ENCODE data around the gene SORBS1. TPM values are rescaled to one million over a fixed set of nuclear protein-coding genes. Genes with fewer than 3 reads are reported as not detected.

The SORBS1 gene
- total RNA-seq, 1 experiment from 2014 or later = 5.4 TPM

DNA sequence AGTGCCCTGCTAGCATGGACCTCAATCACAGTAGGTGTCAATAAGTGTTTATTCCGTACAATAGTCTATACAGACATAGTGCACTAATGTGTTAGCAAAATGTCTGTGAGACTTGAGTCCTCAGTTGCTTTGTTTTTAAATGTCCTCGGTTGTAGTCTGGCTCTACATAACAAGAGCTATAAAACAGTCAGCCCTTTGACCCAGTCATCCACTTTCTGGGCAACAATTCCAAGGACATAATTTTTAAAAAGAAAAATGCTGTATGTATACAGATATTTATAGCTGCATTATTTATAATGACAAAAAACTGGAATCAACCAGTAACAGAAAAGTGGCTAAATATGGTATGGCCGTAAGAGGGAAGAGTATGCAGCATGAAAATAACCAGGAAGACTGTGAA is 267.5 kb downstream of the SORBS1 start:
- no peak for DNase-seq (ENCODE audit: low read depth)

DNA sequence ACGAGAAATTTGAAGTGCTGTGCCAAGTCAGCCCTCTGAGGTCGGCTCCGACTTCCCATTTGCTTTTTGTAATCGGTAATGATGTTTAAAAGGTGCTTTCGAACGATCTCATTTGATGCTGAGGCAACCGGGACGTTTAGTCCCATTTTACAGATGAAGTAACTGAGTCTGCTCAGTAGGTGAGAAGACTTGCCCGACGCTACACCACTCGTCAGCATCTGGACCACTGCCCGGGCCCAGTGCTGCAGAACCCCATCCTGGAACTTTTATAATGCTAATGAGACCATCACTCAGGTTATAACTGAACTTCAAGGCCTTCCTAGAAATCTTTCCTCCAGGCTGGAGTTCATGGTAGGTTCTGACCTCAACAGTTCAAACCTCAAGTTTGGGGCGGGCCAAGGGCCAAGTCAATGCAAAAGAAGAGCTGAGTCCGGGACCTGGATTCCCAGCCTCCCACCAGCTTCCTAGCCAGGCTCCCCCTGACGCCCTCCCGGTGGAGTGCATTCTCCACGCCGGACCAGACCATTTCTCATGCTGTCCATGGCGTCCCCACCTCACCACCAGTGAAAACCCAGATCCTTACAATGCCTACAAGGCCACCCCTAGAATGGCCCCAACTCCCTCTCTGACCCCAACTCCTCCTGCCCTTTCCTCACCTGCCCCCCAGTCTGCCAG is 269.7 kb downstream of the SORBS1 start:
- no peak for DNase-seq (ENCODE audit: low read depth)

DNA sequence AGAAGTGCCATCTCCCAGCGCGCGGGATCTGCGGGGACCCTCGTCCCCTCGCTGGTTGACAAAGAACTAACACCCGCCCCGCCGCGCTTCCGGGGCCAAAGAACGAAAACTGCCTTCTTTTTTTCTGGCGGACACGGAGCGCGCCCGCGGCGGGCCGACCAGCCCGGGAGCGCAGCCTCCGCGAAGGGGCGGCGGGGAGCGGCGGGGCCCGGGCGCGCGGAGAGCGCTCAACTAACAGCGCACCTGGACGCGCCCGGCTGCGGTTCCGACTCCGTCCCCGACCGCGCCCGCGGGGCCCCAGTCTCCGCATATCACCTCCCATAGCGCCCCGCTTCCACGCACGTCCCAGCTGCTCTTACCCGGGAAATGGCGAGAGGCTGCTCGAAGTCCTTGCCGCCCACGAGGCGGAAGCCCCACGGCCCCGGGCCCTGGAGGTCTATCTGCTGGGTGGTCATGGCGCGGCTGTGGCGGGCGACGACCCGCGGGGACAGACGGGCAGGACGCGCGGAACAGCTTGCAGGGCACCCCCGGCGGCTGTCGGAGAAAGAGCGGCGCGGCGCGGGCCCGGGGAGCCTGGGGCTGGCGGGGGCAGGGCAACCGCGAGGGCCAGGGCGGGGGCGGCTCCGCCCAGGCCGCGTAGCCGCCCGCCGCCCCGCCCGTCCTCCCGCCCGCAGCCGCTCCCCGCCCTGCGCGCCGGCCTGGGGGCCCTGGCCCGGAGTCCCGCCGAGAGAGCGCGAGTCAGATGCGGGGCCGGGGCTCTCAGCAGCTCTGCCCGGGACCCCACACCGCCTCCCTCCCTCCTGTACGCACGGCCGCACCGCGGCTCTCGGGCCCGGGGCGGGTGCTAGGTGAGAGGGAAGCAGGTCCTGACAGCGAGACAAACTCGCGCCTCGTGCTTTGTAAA is 270.5 kb downstream of the SORBS1 start, which contains the start of gene PDLIM1:
Gene PDLIM1, minus strand, starts transcription at position 543 of the 904 bp plus-strand sequence. Its CDS starts 88 bp downstream, at position 455.
- peak; percentile 73 for DNase-seq (ENCODE audit: low read depth)

DNA sequence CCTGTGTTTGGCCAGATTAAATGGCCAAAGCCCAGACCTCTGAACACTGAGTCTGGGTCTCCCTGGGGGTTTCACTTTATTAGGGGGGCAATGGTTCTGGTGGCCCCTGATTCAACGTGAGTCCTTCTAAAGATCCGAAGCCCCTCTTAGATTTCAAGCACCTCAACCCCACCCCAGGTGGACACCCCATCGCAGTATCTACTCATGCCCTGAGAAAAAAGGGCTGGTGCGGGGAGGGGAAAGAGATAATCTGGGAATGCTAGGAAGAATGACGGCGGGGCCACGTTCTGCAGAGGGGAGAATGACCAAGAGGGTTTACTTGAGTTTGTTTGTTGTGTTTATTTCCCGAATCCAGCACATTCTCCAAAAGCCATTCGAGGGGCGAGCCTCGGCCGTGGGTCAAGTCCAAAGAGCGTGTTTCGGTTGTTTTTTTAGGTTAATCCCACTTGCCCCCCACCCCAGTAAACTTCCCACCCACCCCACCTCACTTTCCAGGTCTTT is 271.2 kb downstream of the SORBS1 start:
- no peak for DNase-seq (ENCODE audit: low read depth)

DNA sequence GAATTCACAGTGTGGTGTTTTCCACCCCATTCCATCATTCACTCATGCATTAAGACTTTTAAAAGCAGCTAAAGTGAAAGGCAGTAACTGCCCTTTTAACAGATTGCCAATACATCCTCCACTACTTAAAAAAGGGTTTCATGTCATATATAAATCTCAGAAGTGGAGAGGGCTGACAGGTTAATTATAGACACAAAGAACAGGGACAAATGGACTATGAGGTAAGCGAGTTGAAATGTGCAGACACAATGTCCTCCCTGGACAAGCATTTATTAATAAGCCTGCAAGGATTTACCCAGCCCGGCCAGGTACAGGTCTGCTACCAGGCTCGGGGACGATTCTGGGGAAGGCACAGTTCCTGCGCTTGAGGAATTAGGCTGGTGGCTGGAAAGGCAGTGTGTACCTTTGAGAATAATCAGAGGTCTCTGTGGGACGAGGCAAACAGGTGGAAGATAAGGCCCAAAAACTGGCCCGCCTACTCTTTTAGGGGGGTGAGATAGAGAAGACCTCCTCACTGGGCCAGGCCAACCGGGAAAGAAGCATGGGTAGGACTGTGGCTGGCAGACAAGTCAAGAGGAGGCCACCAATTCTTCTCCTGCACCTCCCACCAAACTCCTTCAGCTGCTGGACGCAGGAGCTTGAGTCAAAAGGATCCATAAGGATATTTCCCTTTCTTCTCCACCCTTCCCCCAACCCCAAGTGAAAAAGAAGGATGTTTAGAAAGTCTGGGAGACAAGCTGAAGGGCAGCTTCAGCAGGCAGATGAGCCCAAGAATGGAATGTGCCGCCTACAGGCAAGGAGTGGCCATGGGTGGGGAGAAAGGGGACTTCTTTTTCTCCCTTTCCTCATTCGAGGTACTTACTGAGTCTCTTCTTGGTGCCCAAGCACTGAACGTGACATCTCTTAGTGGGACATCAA is 271.9 kb downstream of the SORBS1 start:
- peak; percentile 44 for DNase-seq (ENCODE audit: low read depth)

DNA sequence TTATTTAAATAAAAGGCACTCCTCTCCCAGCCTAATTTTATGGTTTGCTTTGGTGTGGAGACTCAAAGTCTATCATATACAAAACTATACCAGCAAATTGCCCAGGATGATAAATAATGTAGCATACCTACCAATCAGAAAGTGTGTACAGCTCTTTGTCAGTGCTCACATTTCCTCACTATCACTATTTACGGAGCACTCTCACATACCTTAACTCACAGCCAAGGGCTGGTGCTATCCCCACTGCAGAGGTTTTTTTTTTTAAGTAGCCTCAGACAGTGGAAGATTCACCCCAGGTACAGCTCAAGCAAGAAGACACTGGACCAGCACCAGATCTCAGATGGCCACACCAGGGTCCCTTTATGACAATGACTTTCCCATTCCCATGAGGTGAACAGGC is 272.9 kb downstream of the SORBS1 start:
- no peak for DNase-seq (ENCODE audit: low read depth)

DNA sequence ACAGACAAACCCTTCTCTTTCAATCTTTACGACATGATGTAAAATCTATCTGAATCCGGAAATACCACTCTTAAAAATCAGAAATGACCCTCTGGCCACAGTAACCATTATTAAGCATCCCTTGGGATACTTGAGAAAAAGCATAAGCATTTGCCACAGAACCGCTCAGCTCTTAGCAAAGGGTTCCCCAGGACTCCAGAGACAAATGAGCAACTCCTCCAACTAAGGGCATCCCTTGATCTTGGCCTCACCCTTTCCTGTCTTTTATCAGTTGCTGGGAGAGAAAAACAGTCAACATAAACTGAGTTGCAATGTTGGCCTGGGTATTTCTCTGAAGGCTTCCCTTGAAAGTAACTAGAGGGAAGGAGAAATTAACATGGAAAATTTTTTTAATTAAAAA is 273.9 kb downstream of the SORBS1 start:
- DNase-seq (ENCODE audit: low read depth) = no peak

DNA sequence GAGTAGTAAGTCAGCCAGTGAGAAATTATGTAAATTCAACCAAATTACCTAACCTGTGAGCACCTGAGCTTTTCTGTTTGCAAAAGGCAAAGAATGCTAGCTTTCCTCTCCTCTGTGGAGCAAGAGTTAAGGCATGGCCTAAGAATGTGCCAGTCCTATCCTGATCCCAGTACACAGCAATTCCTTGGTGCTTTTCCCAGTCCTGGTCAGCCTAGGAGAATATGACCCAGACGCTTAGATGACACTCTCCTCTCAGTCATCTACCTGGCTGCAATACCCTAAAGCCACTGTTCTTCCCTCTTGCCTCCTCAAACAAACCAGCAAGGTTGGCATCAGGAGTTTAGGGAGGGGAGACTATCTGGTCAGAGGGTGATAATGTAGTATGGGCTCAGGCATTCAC is 274.5 kb downstream of the SORBS1 start:
- no peak for DNase-seq (ENCODE audit: low read depth)

DNA sequence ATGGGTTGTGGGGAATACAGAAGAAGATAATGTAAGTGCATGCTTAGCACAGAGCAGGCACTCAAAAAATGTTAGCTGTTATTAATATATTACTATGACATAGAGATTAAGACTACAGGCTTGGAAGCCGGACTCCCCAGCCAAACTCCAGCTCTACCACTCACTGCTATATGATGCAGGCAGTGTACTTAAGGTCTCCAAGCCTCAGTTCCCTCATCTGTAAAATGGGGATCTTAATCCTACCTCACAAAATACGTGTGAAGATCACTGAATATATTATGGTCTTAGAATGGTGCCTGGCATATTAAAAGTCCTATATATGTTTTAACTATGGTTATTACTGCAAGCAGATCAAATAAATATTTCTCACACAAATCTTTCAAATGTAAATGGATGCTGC is 275.6 kb downstream of the SORBS1 start:
- no peak for DNase-seq (ENCODE audit: low read depth)

DNA sequence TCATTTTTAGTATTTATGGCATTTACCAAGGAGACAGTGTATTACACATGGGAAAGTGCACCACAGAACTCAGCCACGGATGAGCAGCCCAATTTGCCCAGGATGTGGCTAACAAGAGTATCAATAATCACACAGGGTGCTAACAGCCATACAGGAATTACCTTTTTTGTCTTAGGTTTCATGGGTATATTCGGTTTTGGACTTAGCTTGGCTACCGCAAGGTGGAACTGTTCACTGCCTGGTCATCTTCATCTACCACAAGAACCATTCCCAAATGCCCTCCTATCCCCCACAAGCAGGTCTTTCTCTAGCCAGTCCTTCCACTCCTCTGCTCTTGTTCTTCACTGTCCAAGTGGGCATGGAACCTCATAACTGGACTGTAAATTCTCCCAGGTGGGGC is 276.4 kb downstream of the SORBS1 start:
- DNase-seq (ENCODE audit: low read depth) = no peak

DNA sequence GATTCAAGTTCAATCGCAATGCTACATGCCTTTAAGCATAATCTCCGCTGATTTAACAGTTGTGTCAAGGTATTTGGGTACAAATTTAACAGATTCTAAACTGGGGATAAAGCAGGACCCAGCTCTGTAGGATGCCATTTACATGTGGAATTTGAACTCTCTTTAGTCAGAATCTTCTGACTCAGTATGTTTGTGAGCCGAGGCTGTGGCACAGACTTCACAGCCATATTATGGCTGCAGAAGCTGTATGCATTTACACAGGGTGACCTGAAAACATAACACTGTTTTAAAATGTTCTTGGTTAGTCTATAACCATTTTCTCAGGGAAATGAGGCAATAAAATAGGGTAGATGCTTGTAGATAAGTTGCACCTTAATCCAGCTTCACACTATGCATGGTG is 279.1 kb downstream of the SORBS1 start:
- no peak for DNase-seq (ENCODE audit: low read depth)

DNA sequence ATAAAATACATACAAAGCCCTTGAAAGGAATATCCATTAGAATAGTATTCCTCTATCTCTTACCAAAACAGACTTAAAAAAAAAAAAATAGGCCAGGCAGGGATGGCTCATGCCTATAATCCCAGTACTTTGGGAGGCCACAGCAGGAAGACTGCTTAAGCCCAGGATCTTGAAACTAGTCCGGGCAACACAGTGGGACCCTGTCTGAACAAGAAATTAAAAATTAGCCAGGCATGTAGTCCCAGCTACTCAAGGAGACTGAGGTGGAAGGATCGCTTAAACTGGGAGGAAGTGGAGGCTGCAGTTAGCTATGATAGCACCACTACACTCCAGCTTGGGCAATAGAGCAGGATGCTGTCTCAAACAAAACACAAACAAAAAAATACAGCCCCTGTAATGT is 280.0 kb downstream of the SORBS1 start:
- no peak for DNase-seq (ENCODE audit: low read depth)

DNA sequence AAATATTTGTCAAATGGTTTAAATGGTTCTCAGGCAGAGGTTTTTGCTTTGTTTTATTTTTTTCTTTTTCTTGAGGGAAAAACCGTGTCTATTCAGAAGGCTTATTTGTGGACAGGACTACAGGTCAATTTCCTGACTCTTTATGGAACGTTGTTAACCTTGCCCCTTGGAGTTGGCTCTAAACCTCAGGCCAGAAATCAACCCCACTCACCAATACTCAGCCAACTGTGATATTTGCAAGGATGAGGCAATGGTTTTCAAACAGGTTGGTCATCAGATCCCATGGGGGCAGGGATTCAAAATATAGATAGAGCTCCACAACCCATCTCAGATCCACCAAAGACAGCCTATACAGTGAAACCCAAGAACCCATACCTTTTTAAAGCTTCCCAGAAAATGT is 280.5 kb downstream of the SORBS1 start:
- DNase-seq (ENCODE audit: low read depth) = no peak

DNA sequence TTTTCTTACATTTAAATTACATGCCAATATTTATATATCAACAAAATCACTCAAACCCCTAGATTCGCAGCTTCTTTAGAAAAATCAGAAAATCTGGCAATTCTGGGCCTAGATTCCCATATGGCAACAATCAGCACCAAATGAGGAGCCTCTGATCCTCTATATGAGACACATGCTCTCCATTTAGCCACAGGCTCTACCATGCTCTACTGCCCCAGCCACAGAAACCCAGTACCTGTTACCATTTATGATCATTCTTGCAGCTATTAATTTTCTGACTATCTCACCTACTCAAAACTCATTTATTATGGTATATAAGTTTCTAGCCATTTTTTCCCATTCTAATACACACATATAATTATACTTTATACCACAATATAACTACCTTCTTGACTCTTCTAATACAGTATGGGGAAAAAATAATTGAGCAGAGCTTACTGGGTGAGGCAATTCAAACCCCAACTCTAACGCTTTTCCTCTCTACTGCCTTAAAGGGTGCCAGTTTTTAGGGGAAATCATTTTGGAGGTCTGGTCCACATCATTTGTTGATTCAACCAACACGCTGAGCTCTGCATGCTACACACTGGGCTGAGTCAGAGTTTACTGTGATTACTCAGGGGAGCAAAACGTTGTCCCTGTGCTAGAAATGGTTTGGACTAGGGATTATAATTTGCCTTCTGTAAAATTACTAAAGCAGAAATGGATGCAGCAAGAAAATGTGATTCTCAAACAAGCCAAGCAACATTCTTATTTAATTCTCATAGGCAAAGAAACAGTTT is 281.9 kb downstream of the SORBS1 start:
- DNase-seq (ENCODE audit: low read depth) = peak; percentile 64

DNA sequence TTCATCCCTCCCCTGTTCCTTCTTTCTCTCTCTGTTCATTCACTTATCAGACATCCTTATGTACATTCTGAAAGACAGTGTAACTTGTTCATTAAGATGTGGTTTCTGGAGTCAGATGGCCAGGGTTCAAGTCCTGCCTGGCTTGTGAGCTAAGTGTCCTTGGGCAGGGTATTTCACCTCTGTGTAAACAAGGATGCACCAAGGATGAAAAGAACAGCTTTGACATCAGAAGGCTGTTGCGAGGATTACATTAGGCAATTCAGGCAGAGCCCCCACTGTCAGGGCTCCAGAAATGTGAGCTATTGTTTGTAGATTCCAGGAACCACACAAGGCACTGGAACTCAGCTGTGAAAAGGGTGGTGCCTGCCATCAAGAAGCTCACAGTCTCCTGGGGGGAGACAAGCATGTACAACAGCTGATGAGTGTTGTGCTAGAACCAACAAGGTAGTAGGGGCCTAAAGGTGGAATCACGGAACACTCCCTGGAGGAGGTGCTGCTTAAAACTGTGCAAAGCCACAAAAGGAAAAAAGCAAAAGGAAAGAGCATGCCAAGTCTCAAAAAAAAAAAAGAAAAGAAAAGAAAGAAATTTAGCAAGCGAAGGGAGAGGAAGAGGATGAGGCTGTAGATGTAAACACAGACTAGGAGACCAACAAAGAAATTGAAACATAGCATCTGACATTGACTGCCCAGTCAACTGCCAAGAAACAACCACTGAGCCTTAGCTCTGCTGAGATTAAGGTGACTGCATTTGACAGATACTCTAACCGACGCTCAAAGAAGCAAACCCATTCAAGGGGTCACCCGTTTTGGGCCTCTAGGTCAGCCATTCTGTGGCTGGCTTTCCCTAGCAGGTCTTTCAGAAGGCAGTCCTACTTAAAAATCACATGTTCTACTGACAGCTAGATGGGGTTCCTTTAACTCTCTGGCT is 282.8 kb downstream of the SORBS1 start:
- DNase-seq (ENCODE audit: low read depth) = no peak

DNA sequence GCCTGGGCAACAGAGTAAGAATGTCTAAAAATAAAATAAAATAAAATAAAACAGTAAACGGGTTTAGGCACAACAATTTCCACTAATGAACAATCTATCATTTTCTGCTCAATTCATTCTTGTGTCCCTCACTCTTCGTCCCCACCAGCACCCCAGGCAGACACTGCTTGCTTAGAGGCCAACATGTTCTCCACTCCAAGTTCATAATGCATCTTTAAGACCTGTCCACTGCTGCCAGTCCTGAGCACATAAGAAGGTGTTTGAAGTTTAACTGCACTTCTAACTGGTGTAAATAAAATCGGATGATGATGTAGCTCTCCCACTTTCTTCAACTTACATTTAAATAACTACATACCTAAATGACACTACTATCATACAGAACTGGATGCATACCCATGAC is 283.6 kb downstream of the SORBS1 start:
- no peak for DNase-seq (ENCODE audit: low read depth)

DNA sequence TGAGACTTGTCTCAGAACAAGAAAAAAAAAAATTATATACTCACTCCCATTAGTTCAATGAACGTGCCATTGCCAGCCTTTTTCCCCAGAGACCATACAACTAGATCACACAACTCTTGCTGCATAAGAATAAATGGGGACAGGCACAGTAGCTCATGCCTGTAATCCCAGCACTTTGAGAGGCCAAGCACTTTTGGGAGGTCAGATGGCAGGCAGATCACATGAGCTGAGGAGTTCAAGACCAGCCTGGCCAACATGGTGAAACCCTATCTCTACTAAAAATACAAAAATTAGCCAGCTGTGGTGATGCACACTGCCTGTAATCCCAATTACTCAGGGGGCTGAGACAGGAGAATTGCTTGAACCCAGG is 284.0 kb downstream of the SORBS1 start:
- DNase-seq (ENCODE audit: low read depth) = no peak

DNA sequence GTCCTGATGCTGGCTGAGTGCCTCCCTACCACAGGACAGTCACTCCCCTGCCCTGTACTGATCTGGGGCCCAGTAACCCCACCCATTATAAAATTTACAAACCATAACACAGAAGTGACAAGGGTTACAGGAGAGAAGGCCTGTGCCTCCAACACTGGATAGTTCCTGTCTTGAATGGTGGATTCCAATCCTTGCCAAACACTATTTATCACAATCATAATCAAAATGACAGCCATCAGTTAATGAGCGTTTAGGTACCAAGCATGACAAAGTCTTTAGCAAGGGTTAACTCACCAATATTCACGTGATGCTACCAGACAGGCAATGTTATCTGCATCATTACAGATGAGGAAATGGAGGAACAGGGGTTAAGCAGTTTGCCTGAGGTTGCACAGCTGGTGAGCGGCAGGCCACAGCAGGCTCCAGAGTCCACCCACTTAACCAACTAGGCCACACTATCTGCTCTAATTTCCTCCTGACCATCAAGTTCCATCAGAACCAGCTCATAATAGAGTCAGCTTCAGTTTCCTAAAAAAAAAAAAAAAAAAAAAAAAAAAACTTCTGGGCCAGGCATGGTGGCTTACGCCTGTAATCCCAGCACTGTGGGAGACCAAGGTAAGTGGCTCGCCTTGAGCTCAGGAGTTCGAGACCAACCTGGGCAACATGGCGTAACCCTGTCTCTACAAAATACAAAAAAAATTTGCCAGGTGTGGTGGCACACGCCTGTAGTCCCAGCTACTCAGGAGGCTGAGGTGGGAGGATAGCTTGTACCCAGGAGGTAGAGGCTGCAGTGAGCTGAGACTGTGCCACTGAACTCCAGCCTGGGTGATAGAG is 284.6 kb downstream of the SORBS1 start:
- DNase-seq (ENCODE audit: low read depth) = peak; percentile 37

DNA sequence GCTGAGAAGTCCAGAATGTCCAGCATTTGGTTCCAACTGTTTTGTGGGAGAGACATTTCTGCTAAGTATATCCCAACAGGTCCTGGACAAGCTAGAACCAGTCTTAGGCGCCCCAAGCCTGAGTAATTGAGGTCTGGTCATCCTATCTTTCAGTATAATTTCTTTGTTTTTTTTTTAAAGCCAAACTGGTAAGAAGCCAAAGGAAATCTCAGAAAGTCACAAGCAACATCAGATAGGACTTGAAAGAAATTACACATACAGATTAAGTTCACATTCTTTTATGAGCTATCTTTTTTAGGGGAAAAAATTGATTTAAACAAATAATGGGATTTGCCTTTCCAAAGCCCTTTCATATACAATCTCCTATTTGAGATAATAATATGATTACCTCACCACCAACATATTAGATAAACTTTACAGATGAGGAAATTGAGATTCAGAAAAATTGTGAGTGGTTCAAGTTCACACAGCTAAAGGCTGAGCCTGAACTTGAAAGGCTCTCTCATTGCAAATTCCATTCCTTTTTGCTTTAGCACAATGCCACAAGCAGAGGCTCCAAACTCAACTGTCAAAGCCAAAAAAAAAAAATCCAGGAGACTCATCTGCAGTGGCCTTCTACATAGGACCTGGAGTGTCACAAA is 285.3 kb downstream of the SORBS1 start:
- peak; percentile 22 for DNase-seq (ENCODE audit: low read depth)

Data from Daoy (cell line).